Endothelial cell of umbilical vein (primary cell): ENCODE measurements around the gene METTL27. TPM values are rescaled to one million over a fixed set of nuclear protein-coding genes. Genes with fewer than 3 reads are reported as not detected.

ENCODE experiments used
- BruUV-seq: library from RNA; stranded (reverse); fragments of 400-500 nt; replicated peaks from 2 replicates; lab custom pipeline; 2021; lab: Mats Ljungman, UMichigan
- CTCF ChIA-PET: fragments of 300-600, 350-600 bp; sonication (Branson Sonifier 250); formaldehyde crosslinking; loops from one replicate; lab custom pipeline; 2021; ENCODE audit warnings: antibody characterized with exemption, inconsistent platforms; lab: Charles Lee
- POLR2A ChIA-PET: fragments of 300-600, 350-600 bp; sonication (Branson Sonifier 250); formaldehyde crosslinking; loops from one replicate; lab custom pipeline; 2021; ENCODE audit warnings: antibody characterized with exemption, inconsistent platforms; lab: Charles Lee
- DNase-seq: peaks from one replicate; pipeline ENCODE4 v3.0.0-alpha.2; 2011; ENCODE audit warnings: low read depth, low spot score
- FAIRE-seq: peaks from 2 replicates; lab custom pipeline; 2011; peaks lifted over from hg19 to GRCh38; lab: Jason Lieb, UNC
- H2AFZ ChIP-seq: 2 replicates; pipeline ENCODE4 v1.6.0; 2012; ENCODE audit warnings: low read depth, low read length, control low read depth, inconsistent platforms
- H3K27ac ChIP-seq: 2 replicates; pipeline ENCODE4 v1.5.1; 2011; ENCODE audit warnings: low read depth, mild to moderate bottlenecking, control low read depth, low read length, moderate library complexity; ENCODE audit not compliant: insufficient read depth
- H3K27me3 ChIP-seq, 2 experiments: 2 replicates each; pipeline versions ENCODE4 v1.6.0 to v1.6.1; 2011; ENCODE audit warnings: low read length in 2 of 2, mixed read lengths in 1 of 2; ENCODE audit not compliant: control insufficient read depth in 2 of 2, insufficient read depth in 2 of 2
- H3K36me3 ChIP-seq, 2 experiments: 2 replicates in 1 of 2; 3 replicates in 1 of 2; pipeline ENCODE4 v1.5.1; 2011; ENCODE audit warnings: low read length in 2 of 2, mild to moderate bottlenecking in 1 of 2, moderate library complexity in 1 of 2; ENCODE audit not compliant: control insufficient read depth in 2 of 2, insufficient read depth in 2 of 2; ENCODE audit errors: extremely low read depth in 1 of 2
- H3K4me1 ChIP-seq: 3 replicates; pipeline ENCODE4 v1.5.1; 2011; ENCODE audit warnings: mild to moderate bottlenecking, low read length; ENCODE audit not compliant: control insufficient read depth, insufficient read depth; ENCODE audit errors: extremely low read depth
- H3K4me2 ChIP-seq: 2 replicates; pipeline ENCODE4 v1.6.1; 2011; ENCODE audit warnings: low read length, control low read depth, mixed read lengths; ENCODE audit not compliant: insufficient read depth
- H3K4me3 ChIP-seq, 3 experiments: fragments of 200-600 bp in 1 of 3; sonication (generic), shearing (Covaris generic) in 1 of 3; replicated peaks in 1 of 3; 2 replicates each; pipeline ENCODE4 v1.5.1; 2011 to 2016; ENCODE audit warnings: control low read depth in 3 of 3, low read length in 3 of 3, mild to moderate bottlenecking in 2 of 3, inconsistent platforms in 1 of 3, low read depth in 1 of 3, moderate library complexity in 1 of 3; ENCODE audit not compliant: insufficient read depth in 1 of 3
- H3K79me2 ChIP-seq: 2 replicates; pipeline ENCODE4 v1.6.0; 2012; ENCODE audit warnings: low read length, inconsistent platforms; ENCODE audit not compliant: control insufficient read depth, insufficient read depth
- H3K9ac ChIP-seq: replicated peaks from 2 replicates; pipeline ENCODE3; 2011; ENCODE audit warnings: low read length, control low read depth; ENCODE audit not compliant: insufficient read depth; ENCODE audit errors: extremely low read depth
- H3K9me1 ChIP-seq: replicated peaks from 3 replicates; pipeline ENCODE4 v1.6.0; 2011; ENCODE audit warnings: mild to moderate bottlenecking, low read length; ENCODE audit not compliant: control insufficient read depth, insufficient read depth; ENCODE audit errors: extremely low read depth
- H3K9me3 ChIP-seq: replicated peaks from 2 replicates; pipeline ENCODE4 v1.5.1; 2012; ENCODE audit warnings: low read length, inconsistent platforms; ENCODE audit not compliant: control insufficient read depth, insufficient read depth
- H4K20me1 ChIP-seq: replicated peaks from 2 replicates; pipeline ENCODE3; 2011; ENCODE audit warnings: mild to moderate bottlenecking, low read length; ENCODE audit not compliant: control insufficient read depth, insufficient read depth; ENCODE audit errors: extremely low read depth
- EZH2 ChIP-seq: IDR thresholded peaks from 2 replicates; pipeline ENCODE4 v1.6.1; 2012; ENCODE audit warnings: borderline replicate concordance, low read depth, mild to moderate bottlenecking, moderate library complexity, low read length, inconsistent platforms; ENCODE audit not compliant: severe bottlenecking
- FOS ChIP-seq: IDR thresholded peaks from 2 replicates; pipeline ENCODE4 v1.6.1; 2011; ENCODE audit warnings: mild to moderate bottlenecking, low read length, moderate library complexity, borderline replicate concordance; ENCODE audit not compliant: insufficient read depth
- JUN ChIP-seq: IDR thresholded peaks from 2 replicates; pipeline ENCODE4 v1.6.1; 2011; ENCODE audit warnings: borderline replicate concordance, low read depth; ENCODE audit not compliant: insufficient read length, insufficient read depth
- MAX ChIP-seq: IDR thresholded peaks from 2 replicates; pipeline ENCODE4 v1.6.1; 2011; ENCODE audit not compliant: insufficient read depth, insufficient read length
- MYC ChIP-seq: IDR thresholded peaks from one replicate; pipeline ENCODE4 v1.6.1; 2011; ENCODE audit warnings: mild to moderate bottlenecking, low read depth, low read length
- POLR2AphosphoS5 ChIP-seq: IDR thresholded peaks from 2 replicates; pipeline ENCODE4 v1.6.1; 2012; ENCODE audit warnings: low read depth, mild to moderate bottlenecking, control low read depth, low read length, moderate library complexity; ENCODE audit not compliant: insufficient read depth
- dilution Hi-C: fragments of 300-500 bp; cut with MboI; formaldehyde crosslinking; loops from one replicate; pipeline ENCODE4 v1.15.0; 2019; ENCODE audit warnings: low sequenced_read_pairs; ENCODE audit not compliant: extremely low pct_ligation_motif_present
- intact Hi-C: fragments of 100-400 bp; cut with micrococcal nuclease; formaldehyde crosslinking; loops from one replicate; pipeline ENCODE4 v1.10.0; 2022
- polyA plus RNA-seq, 4 experiments: library from polyadenylated mRNA; depleted of rRNA in 3 of 4; stranded (reverse) in 3 of 4; unstranded in 1 of 4; fragments of >200 nt; gene quantifications; 2 replicates each; pipeline versions ENCODE4 v1.2.1 to v1.2.3, GENCODE V29; 2011 to 2012; ENCODE audit warnings: missing spikeins in 1 of 4
- total RNA-seq: library from RNA; stranded (reverse); gene quantifications from 2 replicates; pipeline ENCODE4 v1.2.3, GENCODE V29; 2021
- TF ChIP-seq, protein P1 (sequence below), 2 donors: IDR thresholded peaks; 1 replicate in 1 of 2; 2 replicates in 1 of 2; pipeline ENCODE4 v1.5.1; 2011; ENCODE audit warnings: low read length in 2 of 2, mild to moderate bottlenecking in 2 of 2, moderate library complexity in 2 of 2, control low read depth in 1 of 2, inconsistent platforms in 1 of 2, low read depth in 1 of 2; ENCODE audit not compliant: insufficient read depth in 1 of 2; ENCODE audit errors: extremely low read depth in 1 of 2

Gene METTL27
- total and polyA plus RNA-seq, 2 donors (not counting 3 experiments of a cell fraction or from before 2014, with no cell fraction given), result 6.9 to 10.8 TPM

DNA sequence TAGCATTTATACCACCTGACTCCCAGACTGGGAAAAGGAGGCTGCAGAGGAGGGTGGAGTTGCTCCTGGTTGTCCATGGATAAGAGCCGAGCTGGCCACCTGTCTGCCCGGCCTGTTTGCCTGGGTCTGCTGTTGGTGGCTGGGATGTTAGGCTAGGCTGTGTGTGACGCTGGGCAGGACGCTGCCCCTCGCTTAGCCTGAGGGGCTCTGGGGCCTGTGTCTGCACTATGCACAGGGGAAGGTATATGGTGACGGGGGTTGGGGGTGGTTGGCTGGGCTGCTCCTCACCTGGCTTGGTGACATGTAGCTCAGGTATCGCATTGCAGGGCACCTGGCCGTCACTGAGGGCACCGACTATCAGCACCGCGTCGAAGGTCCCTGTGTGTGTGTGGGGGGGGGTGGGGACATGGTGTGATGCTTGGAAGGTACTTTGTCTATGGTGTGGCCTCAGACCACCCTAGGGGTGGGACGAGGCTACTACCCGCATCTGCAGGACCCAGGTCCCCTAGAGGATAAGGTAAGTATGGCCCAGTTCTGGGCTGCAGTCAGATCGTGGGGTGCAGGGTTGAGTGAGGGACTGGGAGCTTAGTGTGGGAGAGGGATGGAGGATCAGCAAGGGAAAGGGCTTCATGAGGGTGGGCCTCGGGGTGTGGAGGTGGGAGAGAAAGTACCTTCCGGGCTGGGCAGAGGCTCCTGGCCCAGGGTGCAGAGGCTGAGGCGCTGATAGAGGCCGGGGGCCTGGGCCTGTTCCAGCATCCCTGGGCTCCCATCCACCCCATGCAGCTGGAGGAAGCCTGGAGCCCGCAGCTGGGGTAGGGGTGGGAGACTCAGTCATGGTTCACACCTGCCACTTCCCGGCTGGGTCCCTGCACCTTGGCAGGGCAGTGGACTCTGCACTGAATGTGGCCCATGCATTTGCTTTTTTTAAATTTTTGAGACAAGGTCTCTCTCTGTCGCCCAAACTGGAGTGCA is 2.3 kb downstream of the METTL27 start:
- no peaks in the 10 kb centered on the region for H3K9me1 ChIP-seq
- CTCF ChIA-PET, result interaction anchor here (1.7 kb wide), 1 partner anchor 17 kb away, joined by 4 read pairs; no protein-coding TSS in a partner anchor
- H3K4me2 ChIP-seq, result no peak overlapping the region
- intact Hi-C loops (no loop called here), dilution Hi-C loops (no loop called here)
- no peaks in the 10 kb centered on the region for H3K9me3 ChIP-seq
- H3K9ac ChIP-seq, result no peak overlapping the region
- H3K27ac ChIP-seq, result no peak overlapping the region
- H3K36me3 ChIP-seq, result no peaks in the 10 kb centered on the region
- TF ChIP-seq MYC, result no peak
- TF ChIP-seq, protein P1, sequence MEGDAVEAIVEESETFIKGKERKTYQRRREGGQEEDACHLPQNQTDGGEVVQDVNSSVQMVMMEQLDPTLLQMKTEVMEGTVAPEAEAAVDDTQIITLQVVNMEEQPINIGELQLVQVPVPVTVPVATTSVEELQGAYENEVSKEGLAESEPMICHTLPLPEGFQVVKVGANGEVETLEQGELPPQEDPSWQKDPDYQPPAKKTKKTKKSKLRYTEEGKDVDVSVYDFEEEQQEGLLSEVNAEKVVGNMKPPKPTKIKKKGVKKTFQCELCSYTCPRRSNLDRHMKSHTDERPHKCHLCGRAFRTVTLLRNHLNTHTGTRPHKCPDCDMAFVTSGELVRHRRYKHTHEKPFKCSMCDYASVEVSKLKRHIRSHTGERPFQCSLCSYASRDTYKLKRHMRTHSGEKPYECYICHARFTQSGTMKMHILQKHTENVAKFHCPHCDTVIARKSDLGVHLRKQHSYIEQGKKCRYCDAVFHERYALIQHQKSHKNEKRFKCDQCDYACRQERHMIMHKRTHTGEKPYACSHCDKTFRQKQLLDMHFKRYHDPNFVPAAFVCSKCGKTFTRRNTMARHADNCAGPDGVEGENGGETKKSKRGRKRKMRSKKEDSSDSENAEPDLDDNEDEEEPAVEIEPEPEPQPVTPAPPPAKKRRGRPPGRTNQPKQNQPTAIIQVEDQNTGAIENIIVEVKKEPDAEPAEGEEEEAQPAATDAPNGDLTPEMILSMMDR (IDR thresholded peaks at IDR 0.05; ENCODE audit: extremely low read depth in 1 of 2, insufficient read depth in 1 of 2, low read depth in 1 of 2, low read length in 2 of 2), result peak in 1 of 2 donors; percentile 18
- H3K27me3 ChIP-seq, result no peaks in the 10 kb centered on the region
- H3K4me3 ChIP-seq, result no peak overlapping the region
- H3K4me1 ChIP-seq, result peaks cover 2% of the 10 kb centered on the region
- no peak overlapping the region for H2AFZ ChIP-seq
- H4K20me1 ChIP-seq, result no peaks in the 10 kb centered on the region
- no peaks in the 10 kb centered on the region for H3K79me2 ChIP-seq
- POLR2A ChIA-PET, result no interaction called here
- BruUV-seq, result no TSS peak
- no peak for FAIRE-seq
- no peak for DNase-seq

DNA sequence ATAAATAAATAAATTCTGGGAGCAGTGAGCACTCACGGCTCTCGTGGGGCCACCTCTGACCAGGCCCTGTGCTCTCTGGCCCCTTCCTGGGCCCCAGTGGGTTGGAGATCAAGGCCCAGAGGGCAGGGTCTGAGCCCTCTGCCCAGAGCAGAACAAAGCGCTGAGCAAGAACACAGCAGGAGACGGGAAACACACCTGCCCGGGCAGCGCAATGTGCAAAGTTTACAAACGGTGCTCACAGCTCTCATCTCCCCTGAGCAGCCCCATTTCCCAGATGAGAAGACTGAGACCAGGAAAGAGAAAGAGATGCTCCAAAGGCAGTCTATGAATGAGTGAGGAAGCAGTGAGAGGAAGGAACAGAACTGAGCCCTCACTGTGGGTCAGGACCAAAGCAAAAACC is 3.0 kb downstream of the METTL27 start:
- intact Hi-C loops, result no loop called here
- Histone ChIP-seq H2AFZ (no peak overlapping the region), H4K20me1 (no peaks in the 10 kb centered on the region), H3K9me3 (no peaks in the 10 kb centered on the region), H3K27ac (no peak overlapping the region), H3K36me3 (no peaks in the 10 kb centered on the region), H3K4me2 (no peak overlapping the region), H3K4me3 (no peak overlapping the region), H3K9ac (no peak overlapping the region), H3K79me2 (no peaks in the 10 kb centered on the region), H3K27me3 (no peaks in the 10 kb centered on the region), H3K9me1 (no peaks in the 10 kb centered on the region), H3K4me1 (peaks cover 2% of the 10 kb centered on the region)
- BruUV-seq, result no TSS peak
- CTCF ChIA-PET, result interaction anchor here (1.7 kb wide), 1 partner anchor 16 kb away, joined by 4 read pairs; no protein-coding TSS in a partner anchor
- DNase-seq, result no peak
- dilution Hi-C loops, result no loop called here
- FAIRE-seq, result no peak
- POLR2A ChIA-PET, result no interaction called here
- no peak for TF ChIP-seq EZH2
- TF ChIP-seq JUN, result no peak
- TF ChIP-seq, protein P1 (IDR thresholded peaks at IDR 0.05; ENCODE audit: extremely low read depth in 1 of 2, insufficient read depth in 1 of 2, low read depth in 1 of 2, low read length in 2 of 2), result no peak
- no peak for TF ChIP-seq MAX
- no peak for TF ChIP-seq FOS
- TF ChIP-seq POLR2AphosphoS5, result no peak
- TF ChIP-seq MYC, result no peak
